ENCODE data around the gene KRT32.

- TF ChIP-seq CTCF (IDR thresholded peaks at IDR 0.05): no peak
- TF ChIP-seq POLR2A (IDR thresholded peaks at IDR 0.05): no peak
Observed at GRCh38 chr17:41492351-41492750, 25.2 kb upstream of the KRT32 start.
